AG04450 (cell line): ENCODE data around the gene ACOXL. TPM values are rescaled to one million over a fixed set of nuclear protein-coding genes. Genes with fewer than 3 reads are reported as not detected.

Source experiments
- CTCF ChIA-PET: fragments of 300-600, 350-600 bp; formaldehyde crosslinking; extraction: SDS; loops from one replicate; lab custom pipeline; 2022; ENCODE audit warnings: antibody characterized with exemption, inconsistent platforms; lab: Charles Lee
- POLR2A ChIA-PET: fragments of 350-600 bp; formaldehyde crosslinking; extraction: SDS; loops from one replicate; lab custom pipeline; 2021; ENCODE audit warnings: antibody characterized with exemption, inconsistent platforms; lab: Yijun Ruan, JAX
- DNase-seq: peaks from one replicate; pipeline ENCODE4 v3.0.0-alpha.2; 2011; ENCODE audit warnings: low read depth, low spot score
- H3K27ac ChIP-seq: one replicate; pipeline ENCODE4 v1.5.1; 2012; ENCODE audit warnings: low read depth, low read length, control low read depth
- H3K27me3 ChIP-seq: one replicate; pipeline ENCODE4 v1.6.0; 2012; ENCODE audit warnings: low read length; ENCODE audit not compliant: control insufficient read depth, insufficient read depth
- H3K4me3 ChIP-seq: 2 replicates; pipeline ENCODE4 v1.5.1; 2011; ENCODE audit warnings: mild to moderate bottlenecking, low read depth, low read length, control low read depth
- H3K9me3 ChIP-seq: 2 replicates; pipeline ENCODE4 v1.5.1; 2012; ENCODE audit warnings: low read length; ENCODE audit not compliant: control insufficient read depth, insufficient read depth
- CTCF ChIP-seq: IDR thresholded peaks from 2 replicates; pipeline ENCODE4 v1.5.1; 2011; ENCODE audit warnings: low read depth, low read length, control low read depth, inconsistent platforms
- polyA plus RNA-seq: library from polyadenylated mRNA; depleted of rRNA; stranded (reverse); fragments of >200 nt; gene quantifications from 2 replicates; pipeline ENCODE4 v1.2.3, GENCODE V29; 2011

ACOXL gene
- polyA plus RNA-seq, 1 experiment: not detected

- Histone ChIP-seq H3K27me3 (peaks cover 41% of the 10 kb centered on the region), H3K4me3 (no peak overlapping the region), H3K9me3 (no peaks in the 10 kb centered on the region), H3K27ac (no peak overlapping the region)
- no peak for TF ChIP-seq CTCF
- DNase-seq: no peak
- ChIA-PET POLR2A (no interaction called here), CTCF (no interaction called here)
These were observed 303.6 kb downstream of the ACOXL start for GRCh38 chr2:111035830-111036441.

GRCh38 chr2:111037128-111037527, 304.8 kb downstream of the ACOXL start:
- CTCF ChIA-PET: no interaction called here
- POLR2A ChIA-PET: no interaction called here

GRCh38 chr2:111039628-111040383, 307.4 kb downstream of the ACOXL start:
- ChIA-PET POLR2A (no interaction called here), CTCF (interaction anchor here (0.6 kb wide), 1 partner anchor 24 kb away, joined by 5 read pairs; no protein-coding TSS in a partner anchor)
- Histone ChIP-seq H3K27ac (no peak overlapping the region), H3K9me3 (no peaks in the 10 kb centered on the region), H3K4me3 (no peak overlapping the region), H3K27me3 (peaks cover 37% of the 10 kb centered on the region)
- DNase-seq: no peak
- no peak for TF ChIP-seq CTCF

More at GRCh38 chr2:111037128-111037527, 304.8 kb downstream of the ACOXL start:
- TF ChIP-seq CTCF: no peak
- Histone ChIP-seq H3K9me3 (no peaks in the 10 kb centered on the region), H3K27ac (no peak overlapping the region), H3K27me3 (peaks cover 39% of the 10 kb centered on the region), H3K4me3 (no peak overlapping the region)
- no peak for DNase-seq

- ChIA-PET CTCF (no interaction called here), POLR2A (no interaction called here)
- H3K4me3 ChIP-seq: no peak overlapping the region
- H3K27ac ChIP-seq: no peak overlapping the region
- no peak for DNase-seq
- no peaks in the 10 kb centered on the region for H3K9me3 ChIP-seq
- H3K27me3 ChIP-seq: peaks cover 29% of the 10 kb centered on the region
- TF ChIP-seq CTCF: no peak
These were observed 309.2 kb downstream of the ACOXL start for GRCh38 chr2:111041398-111042202.
